ENCODE data around the gene PTPRZ1.
A peak's percentile ranks its signal among the peaks of the same experiment; 100 is the strongest.

PTPRZ1 gene

GRCh38 chr7:121891731-121892130 is 18.8 kb downstream of the PTPRZ1 start:
- DNase-seq (ENCODE audit: low spot score): no peak

- no peak for DNase-seq (ENCODE audit: low spot score)
Measured at GRCh38 chr7:121901026-121901425, 28.1 kb downstream of the PTPRZ1 start.

- no peak for DNase-seq (ENCODE audit: low spot score)
Measured at GRCh38 chr7:121904120-121904519, 31.2 kb downstream of the PTPRZ1 start.

GRCh38 chr7:121908042-121908441 is 35.1 kb downstream of the PTPRZ1 start:
- DNase-seq (ENCODE audit: low spot score): no peak

- DNase-seq (ENCODE audit: low spot score): no peak
Measured at GRCh38 chr7:121909716-121910345, 36.9 kb downstream of the PTPRZ1 start.

GRCh38 chr7:121913947-121914675 is 41.1 kb downstream of the PTPRZ1 start:
- no peak for DNase-seq (ENCODE audit: low spot score)

GRCh38 chr7:121914676-121915279 is 41.8 kb downstream of the PTPRZ1 start:
- no peak for DNase-seq (ENCODE audit: low spot score)

GRCh38 chr7:121916211-121916610 is 43.2 kb downstream of the PTPRZ1 start:
- DNase-seq (ENCODE audit: low spot score): no peak

- DNase-seq (ENCODE audit: low spot score): no peak
Measured at GRCh38 chr7:121919986-121920385, 47.0 kb downstream of the PTPRZ1 start.

GRCh38 chr7:121924269-121925186 is 51.6 kb downstream of the PTPRZ1 start:
- DNase-seq (ENCODE audit: low spot score): no peak

- DNase-seq (ENCODE audit: low spot score): no peak
Measured at GRCh38 chr7:121931149-121931902, 58.4 kb downstream of the PTPRZ1 start.

GRCh38 chr7:121932768-121933167 is 59.8 kb downstream of the PTPRZ1 start:
- DNase-seq (ENCODE audit: low spot score): no peak

- no peak for DNase-seq (ENCODE audit: low spot score)
Measured at GRCh38 chr7:121936951-121937623, 64.1 kb downstream of the PTPRZ1 start.

- peak; percentile 50 for DNase-seq (ENCODE audit: low spot score)
Measured at GRCh38 chr7:121938429-121938996, 65.6 kb downstream of the PTPRZ1 start.

GRCh38 chr7:121940918-121941317 is 68.0 kb downstream of the PTPRZ1 start:
- DNase-seq (ENCODE audit: low spot score): no peak

GRCh38 chr7:121941830-121942229 is 68.9 kb downstream of the PTPRZ1 start:
- DNase-seq (ENCODE audit: low spot score): no peak

- DNase-seq (ENCODE audit: low spot score): no peak
Measured at GRCh38 chr7:121945066-121945465, 72.1 kb downstream of the PTPRZ1 start.

GRCh38 chr7:121945480-121946236 is 72.7 kb downstream of the PTPRZ1 start:
- DNase-seq (ENCODE audit: low spot score): no peak

GRCh38 chr7:121953164-121953563 is 80.2 kb downstream of the PTPRZ1 start:
- DNase-seq (ENCODE audit: low spot score): no peak

- no peak for DNase-seq (ENCODE audit: low spot score)
Measured at GRCh38 chr7:121953601-121954000, 80.6 kb downstream of the PTPRZ1 start.
